ELF-1 (cell line): ENCODE data around the gene DSN1.

Experiments
- DNase-seq: peaks from one replicate; pipeline ENCODE4 v3.0.0-alpha.2; 2016; ENCODE audit warnings: low read depth, low spot score

The DSN1 gene

DNA sequence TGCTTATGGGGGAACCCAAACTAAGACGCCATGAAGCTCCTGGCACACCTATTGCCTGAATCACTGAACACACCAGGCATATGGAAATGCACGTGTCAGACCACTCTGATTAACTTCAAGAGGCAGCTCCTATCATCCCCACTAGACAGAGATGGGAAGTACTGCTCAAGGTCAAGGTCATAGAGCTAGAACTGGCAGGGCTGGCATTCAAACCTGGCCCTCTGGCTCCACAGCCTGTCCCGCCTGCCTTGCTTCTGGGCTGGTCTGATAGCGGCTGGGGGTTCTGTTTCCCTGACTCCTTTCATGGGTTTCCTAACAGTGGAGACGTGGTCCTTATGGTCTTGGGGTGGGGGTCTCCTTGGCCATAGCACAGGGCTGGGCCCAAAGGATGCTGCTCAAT, 22.6 kb upstream of the DSN1 start:
- DNase-seq: no peak

DNA sequence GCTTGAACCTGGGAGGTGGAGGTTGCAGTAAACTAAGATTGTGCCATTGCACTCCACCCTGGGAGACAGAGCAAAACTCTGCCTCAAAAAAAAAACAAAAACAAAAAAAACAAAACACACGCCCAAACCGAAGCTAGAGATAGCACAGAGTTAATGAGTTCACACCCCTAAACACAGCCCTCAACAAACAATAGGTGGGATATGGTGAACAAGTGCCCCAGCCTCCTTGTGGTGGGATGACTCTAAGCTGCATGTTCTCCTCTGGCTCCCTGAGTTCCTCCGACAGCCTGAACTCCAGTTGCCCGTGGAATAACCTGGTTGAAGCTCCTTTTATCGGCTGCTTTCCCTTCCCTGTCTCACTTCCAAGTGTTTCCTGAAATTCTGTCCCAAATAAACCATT, 22.1 kb upstream of the DSN1 start:
- DNase-seq: no peak

DNA sequence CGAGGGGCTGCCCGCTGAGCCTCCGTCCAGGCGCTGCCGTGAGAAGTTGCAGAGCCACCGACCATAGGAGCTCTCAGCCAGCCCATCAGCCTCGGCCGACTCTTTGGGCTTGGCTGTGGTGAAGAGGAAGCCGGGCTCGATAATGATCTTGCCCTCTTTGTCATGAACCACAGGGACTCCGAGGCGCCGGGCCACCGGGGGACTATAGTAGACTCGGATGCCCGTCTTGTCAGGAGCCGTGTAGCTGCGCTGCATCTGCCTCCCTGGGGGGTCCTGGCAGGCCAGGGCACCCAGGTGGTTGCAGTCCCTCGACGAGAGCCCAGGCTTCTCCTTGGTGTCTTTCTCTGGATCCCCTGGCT, 20.5 kb upstream of the DSN1 start:
- DNase-seq: no peak

DNA sequence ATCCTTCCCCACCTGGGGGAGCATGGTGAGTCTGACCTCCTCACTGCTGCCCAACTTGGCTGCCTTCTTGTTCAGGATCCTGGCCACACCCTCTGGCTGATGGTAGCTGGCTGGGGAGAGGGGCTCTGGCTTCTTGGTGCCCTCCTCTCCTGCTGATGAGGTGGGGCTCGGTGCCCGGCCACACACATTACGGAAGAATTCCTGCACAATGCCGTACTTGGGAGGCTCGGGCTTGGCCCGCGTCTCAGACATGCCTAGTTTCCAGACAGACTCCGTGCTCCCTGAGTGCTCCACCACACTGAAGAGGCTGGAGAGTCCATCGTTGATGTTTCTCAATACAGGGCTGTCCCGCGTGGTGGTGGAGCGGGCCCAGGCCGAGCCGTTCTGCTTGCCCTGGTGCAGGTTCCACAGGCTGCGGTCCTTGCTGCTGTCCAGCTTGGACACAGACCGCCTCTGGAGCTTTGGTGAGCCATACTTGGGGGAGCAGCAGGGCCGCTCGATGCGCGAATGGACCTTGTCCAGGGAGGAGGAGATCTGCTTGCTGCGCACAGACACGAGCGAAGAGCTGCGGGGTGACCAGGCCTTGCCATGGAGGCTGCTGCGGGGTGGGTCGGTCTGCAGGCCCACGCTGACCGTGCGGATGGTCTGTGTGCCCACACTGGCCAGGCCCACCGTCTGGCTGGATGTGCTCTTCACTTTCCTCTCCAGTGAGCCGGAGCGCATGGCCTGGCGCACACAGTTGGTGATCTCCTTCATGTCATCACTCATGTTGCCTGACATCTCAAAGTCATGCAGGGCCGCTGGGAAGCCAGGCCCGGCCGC, 19.9 kb upstream of the DSN1 start:
- DNase-seq: no peak

DNA sequence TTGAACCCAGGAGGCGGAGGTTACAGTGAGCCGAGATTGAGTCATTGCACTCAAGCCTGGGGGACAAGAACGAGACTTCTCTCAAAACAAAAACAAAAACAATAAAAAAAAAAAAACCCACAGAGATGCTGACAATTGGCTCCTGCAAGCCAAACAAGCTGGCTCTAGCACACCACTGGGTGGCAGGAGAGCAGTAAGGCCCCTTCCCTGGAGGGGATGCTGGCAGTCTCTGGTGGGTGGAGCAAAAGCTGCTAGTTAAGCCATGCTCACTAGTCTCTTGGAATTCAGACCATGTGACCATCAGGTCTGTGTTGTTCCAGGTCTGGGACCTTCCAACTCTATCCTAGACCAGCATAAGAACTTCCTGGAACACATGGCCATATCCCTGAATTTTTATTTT, 18.9 kb upstream of the DSN1 start:
- DNase-seq: peak; percentile 91

DNA sequence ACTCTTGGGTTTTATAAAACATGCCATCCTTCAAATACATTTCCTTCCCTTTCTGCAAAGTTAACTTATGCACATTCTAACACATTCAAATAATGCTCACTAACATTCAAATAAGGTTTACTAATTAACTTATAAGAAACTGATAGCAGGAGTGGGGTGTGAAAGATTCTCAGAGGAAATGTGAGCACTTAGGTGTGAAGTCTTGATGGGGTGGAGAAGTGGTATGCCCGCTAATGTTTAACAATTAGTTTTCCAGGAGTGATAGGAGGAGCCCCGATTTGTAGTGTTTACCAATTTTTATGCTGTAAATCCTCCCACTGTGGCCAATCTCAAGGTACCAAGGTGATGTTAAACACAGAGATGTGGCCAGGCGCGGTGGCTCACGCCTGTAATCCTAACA, 18.3 kb upstream of the DSN1 start:
- no peak for DNase-seq

DNA sequence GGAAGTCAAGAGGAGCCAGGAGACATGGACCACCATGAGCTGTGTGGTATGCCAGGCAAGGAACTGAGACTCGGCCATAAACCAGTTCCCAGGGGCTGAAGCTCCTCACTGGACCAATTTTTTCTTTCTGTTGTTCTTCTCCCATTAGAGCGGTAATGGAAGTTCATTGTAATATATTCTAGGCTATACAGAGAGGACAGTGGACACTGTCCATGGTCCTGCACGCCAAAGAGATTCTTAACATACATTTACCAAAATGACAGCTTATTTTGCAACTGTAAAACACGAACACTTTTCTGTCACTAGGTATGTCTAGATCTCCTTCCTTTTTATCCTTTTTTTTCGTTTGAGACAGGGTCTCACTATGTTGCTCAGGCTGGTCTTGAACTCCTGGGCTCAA, 13.1 kb upstream of the DSN1 start:
- DNase-seq: no peak

DNA sequence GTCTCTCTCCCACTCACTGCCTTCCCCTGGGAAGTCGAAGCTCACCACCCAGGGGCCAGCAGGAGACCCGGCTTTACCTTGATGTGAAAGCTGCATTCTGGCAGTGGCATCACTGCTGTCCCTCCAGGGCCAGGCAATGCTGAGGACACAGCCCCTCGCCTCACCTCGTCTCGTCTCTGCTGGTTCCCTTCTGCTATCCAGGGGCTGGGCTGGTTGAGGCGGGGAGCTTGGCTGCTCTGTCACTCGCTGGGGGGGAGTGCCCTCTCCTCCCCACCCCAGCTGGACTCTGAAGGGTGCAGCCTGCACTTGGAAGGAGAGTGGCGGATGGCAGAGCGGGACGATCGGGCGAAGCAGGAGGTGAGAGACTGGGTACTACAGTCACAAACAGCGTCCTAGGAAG, 12.7 kb upstream of the DSN1 start:
- DNase-seq: no peak

DNA sequence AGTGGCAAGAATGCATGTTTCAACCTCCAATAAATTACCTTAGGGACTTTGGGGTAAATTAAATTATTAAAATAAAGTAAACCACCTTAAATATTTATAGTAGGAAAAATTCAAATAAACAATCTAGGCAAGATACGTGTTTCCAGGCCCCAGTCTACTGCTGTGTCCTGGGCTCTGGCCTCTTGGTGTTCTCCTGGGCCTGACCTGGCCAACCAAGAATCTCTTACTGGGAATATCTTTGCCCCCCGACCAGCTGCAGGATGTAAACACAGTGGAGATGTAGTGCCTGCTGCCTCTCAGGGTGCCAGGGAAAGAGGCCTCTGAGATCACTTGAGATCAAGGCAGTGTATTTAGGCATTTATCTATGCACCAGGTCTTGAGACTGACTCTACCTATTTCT, 11.7 kb upstream of the DSN1 start:
- DNase-seq: no peak

DNA sequence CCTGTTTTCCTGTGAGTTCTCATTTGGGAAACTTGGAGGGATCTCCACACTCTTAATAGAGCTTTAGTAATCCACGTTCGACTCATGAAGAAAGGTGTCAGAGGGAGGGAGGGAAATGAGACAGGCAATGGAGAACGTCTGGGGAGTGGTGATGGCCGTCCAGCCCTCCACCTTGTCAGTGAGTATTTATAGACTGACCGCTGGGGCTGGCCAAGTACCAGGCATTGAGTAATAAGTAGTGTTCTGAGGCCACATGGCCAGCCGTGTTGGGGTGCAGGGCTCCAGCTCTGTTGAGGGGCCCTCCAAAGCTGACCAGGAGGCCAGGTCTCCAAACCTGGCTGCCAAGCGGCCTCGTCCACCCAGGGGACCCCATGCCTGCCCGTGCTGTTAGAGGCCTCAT, 11.3 kb upstream of the DSN1 start:
- no peak for DNase-seq

DNA sequence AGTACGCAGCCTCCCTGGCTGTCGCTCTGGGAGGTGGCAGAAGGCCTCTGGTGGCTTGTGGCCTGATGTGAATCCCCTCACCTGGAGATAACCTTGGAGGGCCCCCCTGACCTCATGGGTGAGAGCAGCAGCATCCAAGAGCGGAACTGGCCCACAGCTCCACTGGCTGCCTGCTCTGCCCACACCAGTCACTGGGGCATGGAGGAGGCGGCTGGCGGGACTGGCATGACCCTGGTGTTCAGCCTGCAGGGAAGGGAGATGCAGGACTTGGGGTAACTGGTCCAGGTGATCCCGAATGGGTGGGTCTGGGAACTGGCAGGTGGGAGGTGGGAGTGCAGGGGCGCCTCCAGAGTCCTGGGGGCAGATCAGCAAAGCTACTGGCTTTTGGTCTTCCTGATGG, 10.6 kb upstream of the DSN1 start:
- no peak for DNase-seq

DNA sequence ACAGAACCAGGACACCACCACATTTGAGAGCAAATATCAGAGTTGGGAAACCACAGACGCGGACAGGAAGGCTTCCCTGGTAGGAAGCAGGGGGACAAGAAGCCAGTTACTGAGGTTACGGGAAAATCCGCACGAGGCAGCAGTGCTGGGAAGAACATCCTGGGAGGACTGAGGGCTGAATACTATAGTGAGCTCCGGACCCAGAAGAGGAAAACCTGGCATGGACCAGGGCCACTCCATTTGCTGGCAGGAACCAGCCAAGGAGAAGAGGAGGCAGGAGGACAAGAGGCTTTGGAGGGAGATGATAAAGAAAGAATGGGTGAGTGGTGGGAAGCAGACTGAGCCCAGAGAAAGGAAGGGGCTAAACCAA, 6.1 kb upstream of the DSN1 start:
- DNase-seq: no peak

DNA sequence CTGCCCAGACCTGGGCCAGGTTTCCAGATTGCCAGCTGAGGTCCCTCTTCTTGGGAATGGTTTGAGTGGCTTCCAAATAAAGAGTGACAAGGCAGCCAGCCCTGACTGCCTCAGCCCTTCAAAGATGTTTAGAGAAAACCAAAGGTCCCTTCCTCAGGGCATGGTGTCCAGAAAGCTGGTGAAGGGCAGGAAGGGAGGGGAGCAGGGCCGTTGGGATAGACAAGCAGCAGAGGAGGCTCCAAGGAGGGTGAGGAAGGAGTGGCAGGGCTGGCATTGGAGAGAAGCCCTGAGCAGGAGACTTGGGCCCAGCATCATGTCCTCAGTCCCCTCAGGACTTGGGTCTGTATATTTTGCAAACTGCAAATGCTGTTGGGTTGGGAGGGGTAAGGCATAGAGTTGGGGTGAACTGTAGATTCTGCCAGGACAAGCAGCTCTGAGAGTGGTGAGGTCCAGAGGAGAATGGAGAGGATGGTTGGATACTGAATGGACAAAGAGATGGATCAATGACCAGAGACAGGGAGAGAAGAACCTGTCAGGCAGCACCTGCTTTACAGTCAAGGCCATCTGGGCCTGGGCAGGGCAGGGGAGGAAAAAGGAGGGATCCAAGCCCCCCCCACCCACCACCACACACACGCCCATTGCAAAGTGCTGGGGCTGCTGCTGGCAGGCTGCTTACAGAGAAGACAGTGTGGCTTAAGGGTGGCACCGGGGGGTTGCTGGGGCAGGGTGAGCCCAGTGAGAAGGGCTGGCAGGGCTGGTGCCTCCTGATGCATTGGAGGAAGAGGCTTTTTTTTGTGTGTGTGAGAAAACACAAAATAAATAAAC, 5.5 kb upstream of the DSN1 start:
- no peak for DNase-seq

DNA sequence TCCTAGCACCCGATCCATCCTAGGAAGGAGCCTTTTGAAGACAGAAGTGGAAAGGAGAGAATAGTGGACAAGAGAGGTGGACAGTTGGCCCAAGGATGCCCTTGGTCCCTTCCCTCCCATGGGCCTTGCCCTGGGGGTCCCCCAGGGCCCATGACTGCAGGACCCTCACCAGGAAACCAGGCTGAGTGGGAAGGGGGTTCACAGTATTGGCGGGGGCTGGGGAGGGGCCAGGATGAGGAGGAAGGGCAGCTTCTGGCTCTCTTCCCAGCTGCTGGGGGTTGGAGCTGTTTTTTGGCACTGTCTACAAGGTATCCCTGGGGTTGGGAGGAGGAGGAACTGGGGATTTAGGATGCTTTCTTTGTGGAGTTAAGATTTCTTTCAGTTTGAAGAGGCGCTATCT, 4.0 kb upstream of the DSN1 start:
- DNase-seq: no peak

DNA sequence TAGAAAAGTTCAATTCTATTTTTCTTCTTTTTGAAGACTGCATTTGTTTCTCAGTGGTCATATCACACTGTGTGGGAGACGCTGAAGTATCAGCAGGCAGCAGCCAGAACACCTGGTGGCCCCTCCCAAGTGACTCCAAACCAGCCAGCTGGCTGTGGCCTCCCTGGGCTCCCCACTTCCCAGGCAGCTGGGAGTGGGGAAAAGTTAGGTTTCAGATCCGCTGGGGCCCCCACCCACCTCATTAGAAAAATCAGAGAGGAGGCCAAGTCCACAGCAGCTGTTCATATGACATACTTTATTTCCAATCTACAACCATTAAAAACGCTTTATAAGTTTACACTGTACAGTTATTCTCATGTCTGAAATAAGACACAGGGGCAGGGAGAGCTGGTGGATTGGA, 3.6 kb upstream of the DSN1 start:
- no peak for DNase-seq

DNA sequence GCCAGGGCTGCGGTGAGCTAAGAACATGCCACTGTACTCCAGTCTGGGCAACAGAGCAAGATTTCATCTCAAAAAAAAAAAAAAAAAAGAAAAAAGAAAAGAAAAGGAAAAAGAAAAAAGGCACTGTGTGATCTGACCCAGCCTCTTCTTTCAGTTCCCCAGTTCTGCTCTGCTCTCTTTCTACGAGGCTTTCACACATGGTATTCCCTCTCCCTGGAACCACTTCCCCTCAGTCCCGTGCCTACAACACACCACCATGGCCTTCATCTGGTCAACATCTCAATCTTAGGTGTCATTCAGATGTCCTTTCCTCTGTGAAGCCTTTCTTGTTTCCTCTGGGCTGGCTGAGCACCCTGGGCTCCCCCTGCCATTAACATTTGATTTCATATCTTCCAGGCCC, 2.3 kb upstream of the DSN1 start:
- no peak for DNase-seq

DNA sequence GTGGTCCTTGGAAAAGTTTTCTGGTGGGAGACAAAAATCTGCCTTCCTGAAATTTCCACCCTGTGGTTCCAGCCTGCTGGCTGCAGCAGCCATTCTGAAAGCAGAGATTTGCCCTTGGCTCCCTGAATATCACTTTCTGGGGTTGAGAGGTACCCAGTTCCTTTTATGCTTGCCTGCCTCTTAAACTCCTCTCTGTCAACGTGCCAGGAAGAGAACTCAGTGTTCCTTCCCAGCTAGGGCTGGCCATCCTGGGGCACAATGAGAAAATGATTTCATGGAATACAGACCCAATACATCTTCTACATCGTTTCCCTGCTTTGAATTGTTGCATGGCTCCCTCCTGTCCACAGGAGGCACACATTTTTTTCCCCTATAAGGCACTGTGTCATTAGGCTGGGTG, 1.6 kb upstream of the DSN1 start:
- DNase-seq: no peak

DNA sequence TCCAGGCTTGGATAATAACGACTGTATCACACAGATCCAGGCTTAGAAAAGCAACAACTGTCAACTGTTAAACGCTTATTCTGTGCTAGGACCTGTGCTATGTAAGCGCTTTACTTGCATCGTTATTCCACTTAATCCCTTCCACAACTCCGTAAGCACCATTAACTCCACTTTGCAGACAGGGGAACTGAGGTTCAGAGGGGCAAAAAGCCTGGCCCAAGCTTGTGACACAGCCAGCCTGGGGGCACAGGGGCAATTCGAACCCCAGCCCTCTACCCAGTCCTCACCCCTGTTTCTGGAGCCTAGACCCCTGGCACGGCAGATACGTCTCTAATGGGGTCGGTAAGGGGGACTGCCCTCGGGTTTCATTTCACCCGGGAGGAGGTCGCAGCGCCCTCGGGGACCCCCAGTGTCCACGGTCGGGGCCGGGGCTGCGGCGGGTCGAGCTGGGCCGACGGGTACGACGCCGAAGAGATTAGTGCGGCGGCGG, 411 bp downstream of the DSN1 start:
- no peak for DNase-seq

DNA sequence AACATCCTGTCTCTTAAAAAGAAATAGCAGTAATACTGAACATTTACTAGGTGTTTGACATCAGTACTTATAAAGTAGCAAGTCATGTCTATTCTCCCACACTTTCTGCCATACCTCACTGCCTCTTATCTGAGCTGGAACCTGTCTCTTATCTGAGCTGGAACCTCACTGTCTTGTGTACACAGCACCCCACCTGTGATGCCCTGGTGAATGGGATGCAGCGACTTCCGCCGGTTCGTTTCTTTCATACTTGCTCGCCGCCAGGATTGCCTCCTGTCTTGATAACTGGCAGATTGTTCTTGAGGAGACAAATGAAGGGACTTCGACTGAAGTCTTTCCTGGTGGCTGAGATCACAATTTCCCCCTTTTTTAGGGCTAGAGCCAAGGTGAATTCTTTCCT, 2.9 kb downstream of the DSN1 start:
- DNase-seq: no peak

DNA sequence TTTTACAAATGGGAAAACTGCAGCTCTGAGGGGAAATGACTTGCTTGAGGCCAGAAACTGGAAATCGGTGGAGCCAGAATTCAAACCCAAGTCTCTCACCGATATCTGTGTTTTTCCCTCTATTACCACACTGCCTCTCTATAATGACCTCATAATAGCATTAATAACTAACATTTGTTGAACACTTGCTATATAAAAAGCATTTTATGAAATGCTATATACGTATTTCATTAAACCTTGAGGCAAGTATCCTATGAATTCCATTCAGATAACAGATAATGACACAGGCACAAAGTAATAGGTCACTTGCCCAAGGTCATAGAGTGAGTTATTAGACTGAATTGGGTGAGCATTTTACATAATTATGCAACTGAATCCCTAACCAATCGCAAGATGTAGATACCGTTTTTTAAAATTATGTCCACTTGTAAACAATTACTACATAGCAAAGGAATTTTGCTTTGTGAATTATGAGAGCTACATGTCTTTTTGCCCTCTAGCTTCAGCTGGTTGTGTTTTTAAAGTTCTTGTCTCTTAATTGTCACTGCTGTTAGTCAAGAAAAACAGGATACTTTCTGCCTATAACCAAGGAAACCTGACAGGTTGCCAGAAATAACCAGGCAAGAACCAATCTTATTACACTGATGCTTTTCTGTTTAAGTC, 4.7 kb downstream of the DSN1 start:
- DNase-seq: no peak

DNA sequence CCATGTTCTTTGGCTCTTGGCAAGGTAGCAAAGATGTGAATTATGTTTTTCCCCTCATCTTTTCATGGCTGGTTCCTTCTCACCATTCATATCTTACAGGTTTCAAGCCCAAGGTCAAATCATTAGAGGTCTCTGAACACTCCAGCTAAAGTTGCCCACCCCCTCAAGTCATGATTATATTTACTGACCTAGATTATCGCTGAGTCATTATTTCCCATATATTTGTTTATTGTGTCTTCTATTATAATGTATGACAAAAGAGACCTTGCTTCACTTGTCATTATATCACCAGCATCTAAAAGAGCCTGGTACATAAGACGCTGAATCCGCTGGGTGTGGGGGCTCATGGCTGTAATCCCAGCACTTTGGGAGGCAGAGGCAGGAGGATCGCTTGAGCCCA, 12.4 kb downstream of the DSN1 start:
- DNase-seq: no peak

DNA sequence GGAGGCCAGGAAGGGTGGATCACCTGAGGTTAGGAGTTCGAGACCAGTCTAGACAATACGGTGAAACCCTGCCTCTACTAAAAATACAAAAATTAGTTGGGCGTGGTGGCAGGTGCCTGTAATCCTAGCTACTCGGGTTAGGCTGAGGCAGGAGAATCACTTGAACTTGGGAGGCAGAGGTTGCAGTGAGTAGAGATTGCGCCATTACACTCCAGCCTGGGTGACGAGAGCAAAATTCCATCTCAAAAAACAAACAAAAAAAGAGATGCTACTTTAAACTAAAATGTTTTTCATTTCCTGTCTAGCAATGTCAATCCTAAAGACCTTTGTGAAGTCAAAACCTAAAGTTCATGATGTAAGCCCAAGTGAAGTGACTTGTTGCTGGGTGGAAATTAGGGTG, 12.9 kb downstream of the DSN1 start:
- DNase-seq: no peak

DNA sequence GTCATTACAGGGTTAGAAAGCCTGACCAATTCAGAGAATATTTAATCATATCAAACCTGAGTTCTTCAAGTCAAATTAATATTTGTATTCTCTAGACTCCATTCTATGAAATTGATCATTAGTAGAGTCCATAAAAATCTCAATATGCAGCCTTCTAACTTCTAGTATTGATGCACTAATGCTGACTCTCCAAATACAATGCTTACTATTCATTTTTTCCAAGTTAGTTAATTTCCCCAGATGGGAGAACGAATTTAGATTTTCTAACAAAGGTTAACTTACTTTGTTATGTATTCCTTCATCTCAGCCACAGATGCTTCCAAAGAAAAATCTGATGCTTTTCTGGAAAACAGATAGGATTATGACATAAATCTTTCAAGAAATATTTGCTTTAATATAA, 15.3 kb downstream of the DSN1 start:
- no peak for DNase-seq
